Hindlimb muscle (tissue), 1 donor: ENCODE measurements around the gene CTNNBL1. TPM values are rescaled to one million over a fixed set of nuclear protein-coding genes. Genes with fewer than 3 reads are reported as not detected.
A peak's percentile ranks its signal among the peaks of the same experiment; 100 is the strongest.
"Not testable (repeated sequence)": the region's sequence is repeated elsewhere in the genome, so short reads cannot be mapped to it uniquely, and the experiment has no call there.

ENCODE experiments used
- DNase-seq: peaks from one replicate; pipeline ENCODE4 v3.0.0-alpha.2; 2013
- polyA plus RNA-seq: library from polyadenylated mRNA; unstranded; fragments of 120-200 nt; gene quantifications from one replicate; pipeline ENCODE4 v1.2.1, GENCODE V29; 2013; ENCODE audit not compliant: insufficient read length

Gene CTNNBL1
- 29.0 TPM for polyA plus RNA-seq

- peak; percentile 97 for DNase-seq
These were observed at the start of gene CTNNBL1 for GRCh38 chr20:37693635-37694626. CTNNBL1 (plus strand) TSS chr20:37694030; CDS start chr20:37694123, 93 bp downstream.

GRCh38 chr20:37644605-37645004, 49.2 kb upstream of the CTNNBL1 start:
- DNase-seq = no peak

GRCh38 chr20:37647946-37648345, 45.9 kb upstream of the CTNNBL1 start:
- DNase-seq = no peak

- no peak for DNase-seq
These were observed 44.8 kb upstream of the CTNNBL1 start for GRCh38 chr20:37649017-37649416.

GRCh38 chr20:37649676-37650370, 44.0 kb upstream of the CTNNBL1 start:
- DNase-seq = no peak

- DNase-seq = no peak
These were observed 43.2 kb upstream of the CTNNBL1 start for GRCh38 chr20:37650661-37651060.

- no peak for DNase-seq
These were observed 41.9 kb upstream of the CTNNBL1 start for GRCh38 chr20:37651932-37652331.

GRCh38 chr20:37656945-37657344, 36.9 kb upstream of the CTNNBL1 start:
- no peak for DNase-seq

GRCh38 chr20:37657924-37658804, 35.7 kb upstream of the CTNNBL1 start:
- no peak for DNase-seq

- no peak for DNase-seq
These were observed 32.3 kb upstream of the CTNNBL1 start for GRCh38 chr20:37661519-37661918.

GRCh38 chr20:37662308-37662707, 31.5 kb upstream of the CTNNBL1 start:
- DNase-seq = no peak

- not testable (repeated sequence) for DNase-seq
These were observed 29.2 kb upstream of the CTNNBL1 start for GRCh38 chr20:37664595-37664994.

GRCh38 chr20:37668166-37668565, 25.7 kb upstream of the CTNNBL1 start:
- DNase-seq = no peak

GRCh38 chr20:37669062-37669772, 24.6 kb upstream of the CTNNBL1 start:
- DNase-seq = no peak

GRCh38 chr20:37669773-37670236, 24.0 kb upstream of the CTNNBL1 start:
- no peak for DNase-seq

GRCh38 chr20:37670351-37670791, 23.5 kb upstream of the CTNNBL1 start:
- DNase-seq = peak; percentile 47

GRCh38 chr20:37672143-37672542, 21.7 kb upstream of the CTNNBL1 start:
- no peak for DNase-seq

- no peak for DNase-seq
These were observed 20.4 kb upstream of the CTNNBL1 start for GRCh38 chr20:37673444-37673843.

GRCh38 chr20:37676440-37676839, 17.4 kb upstream of the CTNNBL1 start:
- no peak for DNase-seq

GRCh38 chr20:37677969-37678861, 15.6 kb upstream of the CTNNBL1 start:
- no peak for DNase-seq
